Renal pelvis (tissue), 4 donors: ENCODE measurements around the gene PIP5K1B. TPM values are rescaled to one million over a fixed set of nuclear protein-coding genes. Genes with fewer than 3 reads are reported as not detected.

ENCODE experiments used
- DNase-seq: peaks from one replicate; pipeline ENCODE4 v3.0.0-alpha.2; 2013
- polyA plus RNA-seq, 3 donors: library from polyadenylated mRNA; unstranded; fragments of 120-200 nt; gene quantifications; one replicate each; pipeline ENCODE4 v1.2.1, GENCODE V29; 2013; ENCODE audit not compliant: insufficient read length in 3 of 3

The PIP5K1B gene
- polyA plus RNA-seq, 3 donors = 6.0 to 6.4 (median 6.3) TPM

- no peak for DNase-seq
Observed at GRCh38 chr9:68738358-68738757, 33.3 kb downstream of the PIP5K1B start.

GRCh38 chr9:68739621-68740174 lies 34.7 kb downstream of the PIP5K1B start:
- DNase-seq = no peak

- no peak for DNase-seq
Observed at GRCh38 chr9:68740561-68740960, 35.5 kb downstream of the PIP5K1B start.

GRCh38 chr9:68741234-68741633 lies 36.2 kb downstream of the PIP5K1B start:
- no peak for DNase-seq

GRCh38 chr9:68741704-68742332 lies 36.8 kb downstream of the PIP5K1B start:
- DNase-seq = no peak

- no peak for DNase-seq
Observed at GRCh38 chr9:68742333-68742730, 37.3 kb downstream of the PIP5K1B start.

- DNase-seq = no peak
Observed at GRCh38 chr9:68744426-68744825, 39.4 kb downstream of the PIP5K1B start.

GRCh38 chr9:68746525-68746924 lies 41.5 kb downstream of the PIP5K1B start:
- DNase-seq = no peak

GRCh38 chr9:68747043-68747533 lies 42.0 kb downstream of the PIP5K1B start:
- DNase-seq = peak; percentile 12

GRCh38 chr9:68749135-68749534 lies 44.1 kb downstream of the PIP5K1B start:
- no peak for DNase-seq

GRCh38 chr9:68749579-68750159 lies 44.6 kb downstream of the PIP5K1B start:
- DNase-seq = no peak

GRCh38 chr9:68750255-68750654 lies 45.2 kb downstream of the PIP5K1B start:
- no peak for DNase-seq

- DNase-seq = no peak
Observed at GRCh38 chr9:68750786-68751185, 45.7 kb downstream of the PIP5K1B start.

GRCh38 chr9:68751556-68751955 lies 46.5 kb downstream of the PIP5K1B start:
- no peak for DNase-seq

- DNase-seq = no peak
Observed at GRCh38 chr9:68755051-68755450, 50.0 kb downstream of the PIP5K1B start.

- peak; percentile 40 for DNase-seq
Observed at GRCh38 chr9:68755752-68756151, 50.7 kb downstream of the PIP5K1B start.

- DNase-seq = no peak
Observed at GRCh38 chr9:68759981-68760673, 55.1 kb downstream of the PIP5K1B start.

GRCh38 chr9:68760674-68761333 lies 55.8 kb downstream of the PIP5K1B start:
- no peak for DNase-seq

GRCh38 chr9:68762570-68762969 lies 57.5 kb downstream of the PIP5K1B start:
- no peak for DNase-seq

- DNase-seq = no peak
Observed at GRCh38 chr9:68763104-68763503, 58.1 kb downstream of the PIP5K1B start.

- no peak for DNase-seq
Observed at GRCh38 chr9:68768619-68769018, 63.6 kb downstream of the PIP5K1B start.

GRCh38 chr9:68769852-68770251 lies 64.8 kb downstream of the PIP5K1B start:
- no peak for DNase-seq
